NCI-H187 treated with DMSO at 0.1 percent for 48 hours (cell line): Measurements from ENCODE around the gene NDNF.

Experiments used
- DNase-seq: peaks from one replicate; lab custom pipeline; 2025; lab: John Stamatoyannopoulos, UW

Gene NDNF

DNA sequence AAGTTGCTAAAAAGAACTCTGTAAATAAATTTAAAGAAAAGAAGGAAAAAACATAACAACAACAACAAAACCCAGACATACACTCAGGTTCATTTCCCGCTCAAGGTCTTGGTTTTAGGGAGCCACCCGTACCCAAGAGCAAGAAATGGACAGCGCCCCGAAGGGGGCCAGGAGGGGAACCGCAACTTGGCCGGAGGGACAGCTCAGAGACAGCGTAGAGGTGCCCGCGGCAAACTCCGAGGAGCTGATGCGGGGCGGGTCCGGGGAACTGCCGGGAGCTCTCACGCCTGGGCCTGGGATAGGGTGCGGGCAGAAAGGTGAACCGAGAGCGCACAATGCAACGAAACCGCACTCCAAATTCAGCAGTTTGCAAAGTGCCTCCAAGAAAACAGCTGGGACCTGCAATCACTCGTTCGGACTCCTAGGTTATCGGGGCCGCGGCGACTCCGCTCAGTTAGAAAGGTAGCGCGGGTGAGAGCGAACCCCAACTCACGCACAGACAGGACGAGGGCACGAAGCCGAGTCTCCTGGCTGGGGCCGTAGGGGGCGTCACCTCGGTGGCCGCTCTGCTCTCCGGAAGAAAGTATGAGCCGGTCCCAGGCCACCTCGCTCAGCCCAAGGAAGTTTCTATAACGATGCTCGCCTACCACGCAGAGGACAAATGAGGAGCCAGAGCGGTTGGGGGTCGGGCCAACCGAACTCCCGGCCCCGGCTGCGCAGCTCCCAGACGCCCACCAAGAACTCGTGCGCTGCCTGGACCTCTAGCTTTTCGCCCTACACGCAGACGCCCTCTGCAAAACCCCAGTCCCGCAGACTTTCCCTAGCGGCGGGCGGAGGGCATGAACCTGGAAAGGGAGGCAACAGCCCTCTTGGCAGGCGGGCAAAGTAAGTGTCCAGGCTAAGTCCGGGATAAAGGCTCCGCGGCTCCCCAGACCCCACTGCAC lies 1.4 kb downstream of the NDNF start:
- DNase-seq = no peak

DNA sequence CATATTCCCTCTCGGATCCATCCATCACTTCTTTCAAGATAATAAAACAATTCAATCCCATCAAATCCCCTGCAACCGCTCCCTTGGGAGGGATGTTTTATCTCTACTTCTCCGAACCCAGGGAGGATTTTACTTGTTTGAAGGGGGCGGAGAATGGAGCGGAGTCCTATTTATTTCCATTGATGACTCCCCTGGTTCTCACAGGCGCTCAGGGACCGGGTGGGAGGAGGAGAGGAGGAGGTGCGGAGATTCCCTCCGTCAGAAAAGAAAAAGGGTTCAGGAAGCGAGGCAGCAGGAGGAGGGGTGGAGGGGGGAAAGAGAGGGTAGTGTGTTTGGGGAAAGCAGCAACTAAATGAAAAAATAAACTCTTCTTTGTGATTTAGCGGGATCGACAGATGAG lies 2.1 kb downstream of the NDNF start:
- no peak for DNase-seq

DNA sequence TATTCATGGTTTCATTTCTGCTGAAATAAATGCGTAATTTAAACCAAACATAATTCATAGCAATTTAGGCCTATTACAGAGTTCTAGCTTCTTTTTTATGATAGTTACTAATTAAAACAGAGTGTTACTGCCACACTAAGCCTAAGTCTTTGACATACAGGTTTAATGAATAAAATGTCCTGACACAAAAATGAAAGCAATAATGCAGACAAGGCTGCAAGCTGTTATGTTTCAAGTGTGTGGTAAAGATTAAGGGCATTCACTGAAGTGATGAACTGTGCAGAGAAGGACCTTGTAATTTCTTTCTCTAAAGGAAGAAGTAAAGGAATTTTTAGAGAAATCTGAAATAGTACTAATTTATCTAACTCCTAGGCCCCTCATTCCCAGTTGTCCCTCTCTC lies 2.9 kb downstream of the NDNF start:
- DNase-seq = no peak

DNA sequence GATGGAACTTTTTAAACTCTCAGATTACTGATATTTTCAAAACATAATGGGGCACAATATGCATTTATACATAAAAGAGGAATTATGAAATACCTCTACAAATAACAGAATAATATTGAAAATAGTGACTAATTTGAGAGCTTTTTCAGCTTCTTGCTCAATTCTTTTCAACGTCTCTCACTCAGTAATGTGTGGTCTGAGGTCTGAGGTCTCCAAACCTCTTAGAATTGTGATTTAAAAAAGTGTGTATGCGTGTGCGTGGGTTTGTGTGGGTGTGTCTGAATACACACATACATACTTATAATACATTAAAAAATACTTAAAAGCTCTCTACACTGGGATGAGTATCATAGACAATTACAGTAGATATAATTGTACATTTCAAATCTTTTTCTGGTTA lies 7.9 kb downstream of the NDNF start:
- no peak for DNase-seq

DNA sequence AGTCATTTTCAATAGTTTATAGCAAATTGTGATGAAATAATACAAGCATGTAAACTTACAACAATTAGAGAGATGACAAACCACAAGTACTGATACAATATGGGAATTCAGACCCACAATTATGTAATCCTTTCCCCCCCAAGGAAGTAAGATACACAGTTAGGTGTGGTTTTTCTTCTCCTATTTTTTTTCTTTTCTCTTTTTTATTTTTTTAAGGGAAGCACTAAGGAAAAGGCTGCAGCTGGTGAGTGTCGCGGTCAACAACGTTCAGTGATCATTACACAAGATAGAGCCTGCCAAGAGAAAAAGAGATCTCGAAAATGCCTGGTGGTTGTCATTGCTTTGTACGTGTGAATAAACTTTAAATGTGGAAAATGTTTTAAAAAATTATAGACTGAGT lies 9.8 kb downstream of the NDNF start:
- DNase-seq = no peak

DNA sequence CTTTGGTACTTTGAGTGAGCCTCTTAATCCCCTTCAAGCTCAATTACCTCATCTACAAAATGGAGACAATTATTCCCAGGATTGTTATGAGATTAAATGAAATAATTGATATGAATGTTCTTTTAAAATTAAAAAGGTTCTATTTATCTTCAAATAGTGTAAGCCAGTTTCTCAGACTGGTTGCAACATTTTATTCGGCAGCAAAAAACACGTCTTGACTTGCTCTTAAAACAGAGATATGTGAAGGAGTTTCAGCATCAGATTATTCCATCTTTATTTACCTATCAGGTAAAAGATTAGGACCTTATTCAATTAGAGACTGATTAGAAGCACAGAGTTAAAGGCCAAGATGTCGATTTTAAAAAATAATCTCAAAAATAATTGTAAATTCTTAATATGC lies 10.5 kb downstream of the NDNF start:
- DNase-seq = no peak

DNA sequence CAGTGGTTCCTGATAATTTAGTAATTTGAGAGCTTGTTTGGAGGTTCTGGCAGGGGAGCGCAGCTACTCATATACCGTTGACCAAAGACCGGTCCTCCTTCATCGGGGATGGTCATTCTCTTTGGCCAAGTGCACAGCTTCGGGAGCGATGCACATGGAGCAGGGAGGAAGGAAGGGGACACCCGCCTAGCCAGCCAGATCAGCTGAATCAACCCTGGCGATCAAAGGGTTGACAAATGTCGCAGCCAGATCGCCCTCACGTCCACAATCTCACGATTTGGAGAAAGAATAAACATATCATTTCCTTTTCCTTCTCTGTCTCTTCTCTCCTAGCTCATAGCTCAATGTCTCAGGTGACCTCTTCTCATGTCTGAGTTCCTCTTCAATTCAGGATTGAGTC lies 11.1 kb downstream of the NDNF start:
- DNase-seq = no peak

DNA sequence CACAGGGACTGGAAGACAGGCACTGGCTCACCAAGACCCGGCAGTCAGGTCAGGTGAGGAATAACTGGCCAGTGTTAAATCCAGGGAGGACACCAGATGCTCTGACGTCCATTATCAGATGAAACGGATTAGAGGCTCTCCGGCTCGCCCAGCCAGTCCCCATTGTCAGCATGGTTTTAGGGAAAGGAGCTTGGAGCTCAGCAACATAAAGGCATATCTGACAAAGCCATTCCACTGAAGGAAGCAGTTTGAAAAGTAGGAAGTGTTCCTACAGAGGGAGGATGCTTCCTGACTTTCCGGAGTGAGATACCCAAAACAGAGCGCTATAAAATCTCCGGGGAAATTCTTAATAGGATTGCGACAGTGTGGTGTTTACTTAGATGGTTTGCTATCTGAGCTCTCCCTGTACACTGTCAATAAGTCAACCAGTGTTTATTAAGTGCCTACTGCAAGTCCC lies 14.8 kb downstream of the NDNF start:
- DNase-seq = no peak

DNA sequence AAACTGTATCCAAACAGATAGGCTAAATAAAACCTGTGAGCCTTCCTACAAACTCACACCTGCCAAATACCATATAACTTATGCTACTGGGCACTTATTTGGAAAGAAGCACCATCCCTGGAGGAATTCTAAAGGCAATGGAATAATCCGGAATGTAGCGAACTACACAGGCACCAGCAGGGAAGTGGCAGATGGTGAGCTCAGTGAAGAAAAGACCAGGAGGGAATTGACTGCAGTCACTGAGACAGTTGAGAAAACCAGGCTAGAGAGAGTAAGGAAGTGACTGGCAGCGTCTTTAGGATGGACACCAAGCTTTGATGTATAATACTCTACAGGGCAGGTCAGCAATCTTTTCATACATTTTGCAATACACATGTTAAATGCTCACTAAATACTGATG lies 16.3 kb downstream of the NDNF start:
- DNase-seq = no peak

DNA sequence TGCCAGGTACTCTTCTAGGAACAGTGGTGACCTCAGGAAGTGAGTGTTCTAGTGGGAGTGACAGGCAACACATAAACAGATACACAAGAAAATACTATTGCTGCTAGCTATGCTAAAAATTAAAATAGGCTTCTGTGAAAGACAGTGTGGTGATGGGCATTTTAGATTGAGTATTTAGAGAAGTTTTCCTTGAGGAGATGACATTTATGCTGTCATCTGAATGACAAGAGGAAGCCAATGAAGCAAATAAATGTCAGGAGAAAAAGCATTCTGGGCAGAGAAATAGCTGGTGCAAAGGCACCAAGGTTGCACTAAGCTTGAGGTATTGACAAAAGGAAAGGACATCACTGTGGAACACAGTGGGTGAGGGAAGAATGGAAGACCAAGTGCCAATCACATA lies 18.0 kb downstream of the NDNF start:
- DNase-seq = no peak

DNA sequence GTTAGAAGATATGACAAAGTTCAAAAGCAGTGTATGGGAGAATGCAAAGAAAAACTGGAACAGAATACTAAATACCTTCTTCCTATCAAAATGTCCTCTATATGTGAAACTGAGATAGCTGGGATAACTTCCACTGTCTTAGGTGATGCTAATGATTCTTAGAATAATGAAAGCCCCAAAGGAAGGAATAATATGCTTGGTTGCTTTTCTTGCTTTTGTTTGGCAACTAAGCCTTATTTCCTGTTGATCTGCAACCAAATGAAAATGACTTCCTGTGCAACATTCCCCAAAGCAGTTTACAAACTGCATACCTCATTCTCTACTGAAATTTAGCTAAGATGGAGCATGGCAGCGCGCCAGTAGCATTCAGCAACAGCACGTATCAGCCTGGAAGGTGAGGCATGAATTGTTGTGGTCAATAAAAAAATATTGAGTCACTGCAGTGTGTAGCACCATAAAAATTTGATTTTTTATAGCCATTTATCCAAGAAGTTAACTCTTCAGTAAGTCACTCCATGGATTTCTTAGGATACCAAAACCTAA lies 18.7 kb downstream of the NDNF start:
- no peak for DNase-seq

DNA sequence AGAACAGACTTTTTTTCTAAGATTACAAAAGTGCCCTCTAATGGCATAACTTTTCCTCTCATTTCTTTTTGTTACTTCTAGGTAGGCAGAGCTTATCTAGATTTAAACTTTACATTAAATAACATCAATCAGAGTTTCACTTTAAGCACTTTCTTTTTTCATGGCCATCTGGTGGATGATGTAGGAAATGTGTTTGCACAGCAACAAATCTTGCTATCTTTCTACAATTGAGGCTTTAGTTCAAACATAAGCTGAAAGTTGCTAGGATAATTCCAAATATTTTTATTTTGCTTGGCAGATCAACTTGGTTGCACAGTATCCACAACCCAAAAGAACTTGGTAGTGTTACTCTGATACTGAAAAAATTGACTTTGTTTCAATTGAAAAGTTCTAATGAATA lies 22.0 kb downstream of the NDNF start:
- no peak for DNase-seq

DNA sequence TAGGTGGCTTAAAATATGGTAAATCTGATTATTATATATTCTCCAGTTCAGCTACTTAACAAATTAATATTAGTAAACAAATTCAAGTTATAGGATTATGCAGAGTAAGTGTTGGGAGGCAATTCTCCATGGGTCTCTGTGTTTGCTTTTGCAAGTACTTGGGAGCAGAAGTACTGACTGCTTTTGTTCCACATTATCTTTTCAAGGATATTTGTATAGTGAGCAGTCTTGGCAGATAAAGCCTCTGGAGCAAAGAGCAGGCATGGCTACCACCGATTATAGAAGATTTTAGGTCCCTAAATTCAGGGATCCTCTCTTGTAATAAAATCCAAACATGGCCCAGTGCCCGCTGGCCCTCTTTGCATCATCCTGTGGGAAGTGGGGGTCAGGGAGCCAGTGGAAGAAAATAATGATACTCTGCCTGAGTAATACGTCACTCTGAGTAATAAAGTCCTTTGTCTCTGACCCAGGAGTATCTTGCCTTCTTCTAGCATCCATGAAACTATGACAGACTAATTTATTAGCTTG lies 23.2 kb downstream of the NDNF start:
- DNase-seq = no peak

DNA sequence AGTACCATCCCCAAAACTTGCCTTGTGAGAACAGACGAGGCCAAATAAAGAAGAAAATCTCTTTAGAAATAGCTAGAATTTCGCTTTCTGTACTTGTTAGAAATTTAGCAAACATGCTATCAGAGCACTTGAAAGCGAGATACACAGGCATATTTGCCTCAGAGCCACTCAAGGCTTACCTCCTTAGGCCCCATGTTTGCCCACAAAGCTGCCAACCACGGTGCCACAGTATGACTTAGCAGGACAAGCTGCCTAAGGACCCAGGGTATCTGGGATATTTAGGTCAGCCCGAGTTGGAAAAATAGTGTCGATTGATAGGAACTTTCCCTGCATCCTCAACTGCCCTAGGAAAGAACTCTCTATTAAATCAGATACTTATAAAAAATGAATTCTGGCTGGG lies 24.2 kb downstream of the NDNF start:
- DNase-seq = no peak

DNA sequence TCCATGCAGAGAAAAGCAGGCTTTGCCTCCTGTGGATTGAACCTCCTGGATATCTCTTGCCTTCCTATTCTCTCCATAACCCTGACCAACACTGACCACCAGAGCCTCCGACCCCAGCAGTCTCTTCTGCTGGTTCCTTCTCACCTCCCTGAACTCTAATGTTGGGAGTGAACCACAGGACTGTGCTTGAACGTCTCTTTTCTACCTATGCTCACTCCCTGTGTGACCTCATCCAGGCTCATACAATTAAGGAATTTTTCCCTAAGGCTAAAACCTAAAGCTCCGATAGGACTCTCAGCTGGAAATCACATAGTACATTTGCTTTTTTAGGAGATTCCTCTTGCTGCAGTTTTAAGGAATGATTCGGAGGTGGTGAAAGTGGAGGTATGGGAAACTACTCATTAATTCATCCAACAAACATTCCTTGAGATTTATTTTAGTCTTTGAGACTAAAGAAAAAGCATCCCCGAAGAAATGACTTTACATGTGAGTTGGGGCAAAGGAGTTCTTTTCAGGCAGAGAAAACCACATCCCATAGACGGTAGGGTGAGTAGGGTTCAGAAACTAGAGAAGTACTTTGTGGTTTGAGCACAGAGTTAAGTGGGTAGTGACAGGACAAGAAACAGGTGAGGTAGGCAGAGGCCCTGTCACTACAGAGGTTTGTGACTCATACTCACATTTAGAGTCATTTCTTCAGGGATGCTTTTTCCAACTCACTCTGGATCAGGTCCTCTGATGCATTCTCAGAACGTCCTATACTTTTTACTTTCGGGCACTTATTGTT lies 30.8 kb downstream of the NDNF start:
- no peak for DNase-seq

DNA sequence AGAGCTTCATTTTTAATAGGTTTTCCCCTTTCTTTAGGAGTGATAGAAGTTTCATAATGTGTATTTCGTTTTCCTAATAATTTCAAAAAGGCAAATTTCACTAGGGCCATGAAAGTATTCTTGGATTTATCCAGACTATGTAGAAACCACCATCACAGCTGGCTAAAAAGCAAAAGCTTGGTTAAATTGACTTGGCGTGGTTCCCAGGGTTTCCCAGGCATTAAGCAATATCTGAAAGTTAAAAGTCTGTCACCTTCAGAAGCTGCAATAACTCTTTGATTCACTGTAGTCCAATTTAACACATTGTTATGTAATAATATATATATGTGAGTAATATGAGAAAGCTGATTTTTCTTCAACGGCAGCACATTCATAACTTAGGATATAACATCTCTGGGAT lies 38.3 kb downstream of the NDNF start:
- no peak for DNase-seq

DNA sequence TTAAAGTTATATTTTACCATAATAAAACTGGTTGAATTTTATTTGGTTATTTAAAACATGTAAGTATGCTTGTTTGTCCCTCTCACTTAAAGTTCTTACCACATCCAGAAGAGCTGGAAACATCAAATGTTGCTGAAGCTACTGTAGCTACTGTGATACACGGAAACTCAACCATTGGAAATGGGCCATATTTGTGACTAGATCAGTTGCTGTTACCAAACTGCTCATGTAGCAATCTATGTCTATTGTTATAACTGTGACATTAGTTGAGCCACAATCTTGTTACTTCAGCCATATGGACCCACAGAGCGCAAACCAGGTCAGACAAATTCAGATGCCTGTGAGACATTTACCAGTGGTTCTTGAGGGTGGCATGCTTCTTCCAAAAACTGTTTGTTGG lies 41.6 kb downstream of the NDNF start:
- DNase-seq = no peak

DNA sequence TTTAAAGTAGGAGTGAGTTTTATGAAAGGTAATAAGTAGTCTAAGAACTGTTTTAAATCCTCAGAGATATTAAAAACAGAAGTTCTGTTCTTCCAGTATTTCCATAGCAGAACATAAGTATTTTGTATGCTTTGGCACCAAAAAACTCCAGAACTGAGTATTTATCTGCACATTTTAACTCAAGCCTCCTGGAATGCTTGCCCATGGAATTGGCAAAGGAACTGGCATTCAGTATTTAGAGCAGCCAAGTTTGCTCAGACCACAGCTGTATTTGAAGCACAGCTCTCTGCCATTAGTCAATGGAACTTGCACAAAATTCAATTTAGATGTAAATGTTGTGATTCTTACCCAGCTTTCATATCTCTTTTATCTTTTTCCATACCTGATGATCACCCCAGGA lies 42.2 kb downstream of the NDNF start:
- DNase-seq = no peak

DNA sequence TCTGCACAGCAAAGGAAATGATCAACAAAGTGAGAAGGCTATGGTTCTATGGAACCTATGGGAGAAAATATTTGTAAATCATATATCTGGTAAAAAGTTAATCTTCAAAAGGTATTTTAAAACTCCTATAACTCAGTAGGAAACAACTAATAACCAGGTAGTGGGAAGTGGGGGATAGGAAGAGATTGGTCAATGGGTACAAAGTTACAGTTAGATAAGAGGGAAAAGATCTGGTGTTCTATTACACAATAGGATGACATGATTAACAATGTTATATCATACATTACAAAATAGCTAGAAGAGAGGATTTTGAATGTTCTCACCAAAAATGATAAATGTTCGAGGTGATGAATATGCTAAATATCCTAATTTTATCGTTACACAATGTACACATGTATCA lies 46.3 kb downstream of the NDNF start:
- no peak for DNase-seq

DNA sequence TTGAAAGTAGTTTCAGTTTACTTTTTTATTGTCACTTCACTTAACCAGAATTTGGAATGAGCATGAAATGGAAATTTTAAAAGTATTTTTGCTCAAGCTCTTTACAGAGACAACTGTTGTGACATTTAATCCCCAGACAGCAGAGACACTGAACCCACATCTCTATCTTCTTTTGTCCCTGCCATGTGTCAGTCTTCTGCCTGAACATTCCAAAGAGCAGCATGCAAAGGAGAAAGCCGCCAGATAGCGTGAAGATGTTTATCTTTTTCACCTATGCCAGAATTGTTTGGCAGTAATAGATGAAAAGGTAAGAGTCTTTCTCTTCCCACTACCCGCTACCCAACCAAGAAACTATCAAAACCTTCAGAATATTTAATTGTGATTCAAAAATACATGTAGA lies 46.8 kb downstream of the NDNF start:
- no peak for DNase-seq

DNA sequence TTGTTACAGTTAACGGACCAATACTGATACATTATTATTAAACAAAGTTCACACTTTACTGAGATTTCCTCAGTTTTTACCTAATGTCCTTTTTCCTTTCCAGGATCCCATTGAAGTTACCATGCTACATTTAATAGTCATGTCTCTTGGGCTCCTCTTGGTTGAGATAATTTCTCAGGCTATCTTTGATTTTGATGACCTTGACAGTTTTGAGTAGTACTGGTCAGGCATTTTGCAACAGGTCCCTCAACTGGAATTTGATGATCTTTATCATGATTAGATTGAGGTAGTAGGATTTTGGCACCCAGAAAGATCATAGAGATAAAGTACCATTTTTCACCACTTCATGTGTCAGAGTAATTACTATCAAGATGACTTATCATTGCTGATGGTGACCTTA lies 53.8 kb downstream of the NDNF start:
- no peak for DNase-seq

DNA sequence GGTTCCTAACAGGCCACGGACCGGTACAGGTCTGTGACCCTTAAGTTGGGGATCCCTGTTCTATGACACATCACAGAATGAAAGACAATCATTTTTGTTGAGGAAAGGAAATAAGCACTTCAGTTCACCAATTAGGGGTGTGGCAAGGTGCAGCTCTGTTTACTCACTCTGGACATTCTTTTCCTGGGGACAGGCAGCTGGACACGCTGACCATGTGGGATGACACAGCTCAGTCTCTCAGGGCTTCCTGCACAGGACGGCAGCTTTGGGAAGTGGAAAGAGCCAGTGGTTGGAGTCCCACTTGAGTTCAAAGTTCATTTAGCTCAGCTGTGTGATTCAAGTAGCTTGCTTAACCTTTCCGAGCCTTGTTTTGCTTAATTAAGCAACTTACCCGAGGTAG lies 55.7 kb downstream of the NDNF start:
- no peak for DNase-seq

DNA sequence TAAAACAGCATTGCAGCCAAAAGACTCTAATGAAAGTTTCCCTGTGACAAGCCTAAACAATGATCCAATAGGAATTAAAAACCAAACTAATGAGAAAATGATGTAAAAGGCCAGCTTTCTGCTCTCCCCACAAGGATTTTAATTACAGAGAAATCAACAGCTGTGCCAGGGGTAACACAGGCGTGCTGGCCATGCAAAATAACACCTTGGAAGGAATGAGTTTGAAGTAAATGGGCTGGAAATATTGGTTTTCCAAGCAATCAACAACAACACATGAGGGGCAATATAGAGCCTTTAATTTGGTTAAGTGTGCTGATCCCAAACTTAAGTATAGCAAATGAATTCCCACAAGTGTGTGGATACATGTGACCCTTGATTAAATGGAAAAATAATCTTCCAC lies 56.9 kb downstream of the NDNF start:
- DNase-seq = no peak
